Measurements from ENCODE around the gene STARD8.
"Not testable (repeated sequence)": the region's sequence is repeated elsewhere in the genome, so short reads cannot be mapped to it uniquely, and the experiment has no call there.

DNA sequence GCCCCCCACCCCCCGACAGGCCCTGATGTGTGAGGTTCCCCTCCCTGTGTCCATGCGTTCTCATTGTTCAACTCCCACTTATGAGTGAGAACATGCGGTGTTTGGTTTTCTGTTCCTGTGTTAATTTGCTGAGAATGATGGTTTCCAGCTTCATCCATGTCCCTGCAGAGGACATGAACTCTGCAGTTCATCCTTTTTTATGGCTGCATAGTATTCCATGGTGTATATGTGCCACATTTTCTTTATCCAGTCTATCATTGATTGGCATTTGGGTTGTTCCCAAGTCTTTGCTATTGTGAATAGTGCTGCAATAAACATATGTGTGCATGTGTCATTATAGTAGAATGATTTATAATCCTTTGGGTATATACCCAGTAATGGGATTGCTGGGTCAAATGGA, 32.7 kb upstream of the STARD8 start:
- TF ChIP-seq CTCF, POLR2A (IDR thresholded peaks at IDR 0.05): not testable (repeated sequence)
